ENCODE data around the gene NOL4L.

DNA sequence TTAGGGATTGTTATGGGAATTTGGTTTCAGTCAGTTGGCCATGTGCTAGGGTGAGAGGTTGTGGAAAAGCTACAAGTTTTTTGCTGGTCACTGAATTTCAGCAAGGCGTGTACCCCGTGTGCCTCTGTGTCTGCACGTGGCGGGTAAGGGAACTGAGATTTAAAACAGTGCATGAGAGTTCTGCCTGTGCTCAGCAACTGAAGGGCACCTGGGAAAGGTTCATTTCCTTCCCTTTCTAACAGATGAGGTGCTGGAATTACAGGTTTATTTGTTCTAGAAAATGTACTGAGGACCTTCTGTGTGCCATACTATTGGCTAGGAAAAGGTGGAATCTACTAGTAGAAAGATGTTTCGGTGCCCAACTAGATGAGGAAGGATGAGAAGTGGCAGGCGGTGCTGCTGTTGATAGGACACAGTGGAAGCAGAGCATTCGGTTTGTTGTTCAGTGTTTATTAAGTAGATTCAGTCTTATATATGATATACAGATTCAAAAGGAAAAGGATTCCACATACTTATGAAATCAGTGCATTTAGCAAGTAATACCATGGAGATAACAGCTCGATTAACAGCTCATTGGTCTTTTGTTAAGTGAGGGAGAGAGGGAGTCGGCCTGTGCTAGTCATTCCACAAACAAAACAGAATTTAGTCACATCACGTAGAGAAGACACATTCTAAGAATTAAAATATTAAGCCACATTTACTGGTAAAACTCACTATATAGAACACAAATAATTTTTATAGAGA, 142.3 kb downstream of the NOL4L start:
- TF ChIP-seq, protein P1, sequence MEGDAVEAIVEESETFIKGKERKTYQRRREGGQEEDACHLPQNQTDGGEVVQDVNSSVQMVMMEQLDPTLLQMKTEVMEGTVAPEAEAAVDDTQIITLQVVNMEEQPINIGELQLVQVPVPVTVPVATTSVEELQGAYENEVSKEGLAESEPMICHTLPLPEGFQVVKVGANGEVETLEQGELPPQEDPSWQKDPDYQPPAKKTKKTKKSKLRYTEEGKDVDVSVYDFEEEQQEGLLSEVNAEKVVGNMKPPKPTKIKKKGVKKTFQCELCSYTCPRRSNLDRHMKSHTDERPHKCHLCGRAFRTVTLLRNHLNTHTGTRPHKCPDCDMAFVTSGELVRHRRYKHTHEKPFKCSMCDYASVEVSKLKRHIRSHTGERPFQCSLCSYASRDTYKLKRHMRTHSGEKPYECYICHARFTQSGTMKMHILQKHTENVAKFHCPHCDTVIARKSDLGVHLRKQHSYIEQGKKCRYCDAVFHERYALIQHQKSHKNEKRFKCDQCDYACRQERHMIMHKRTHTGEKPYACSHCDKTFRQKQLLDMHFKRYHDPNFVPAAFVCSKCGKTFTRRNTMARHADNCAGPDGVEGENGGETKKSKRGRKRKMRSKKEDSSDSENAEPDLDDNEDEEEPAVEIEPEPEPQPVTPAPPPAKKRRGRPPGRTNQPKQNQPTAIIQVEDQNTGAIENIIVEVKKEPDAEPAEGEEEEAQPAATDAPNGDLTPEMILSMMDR (IDR thresholded peaks at IDR 0.05 in 8 of 11, conservative IDR thresholded peaks at IDR 0.05 in 3 of 11): no peak
- no peak for TF ChIP-seq POLR2A (IDR thresholded peaks at IDR 0.05)
